HG03460 (cell line): ENCODE results near the gene TRIM4.
"Not testable (repeated sequence)": the region's sequence is repeated elsewhere in the genome, so short reads cannot be mapped to it uniquely, and the experiment has no call there.

Experiments
- ATAC-seq: cut with Tn5 transposase; IDR thresholded peaks from one replicate; pipeline ENCODE4 v1.9.1; 2021; ENCODE audit not compliant: unreplicated experiment

The TRIM4 gene

DNA sequence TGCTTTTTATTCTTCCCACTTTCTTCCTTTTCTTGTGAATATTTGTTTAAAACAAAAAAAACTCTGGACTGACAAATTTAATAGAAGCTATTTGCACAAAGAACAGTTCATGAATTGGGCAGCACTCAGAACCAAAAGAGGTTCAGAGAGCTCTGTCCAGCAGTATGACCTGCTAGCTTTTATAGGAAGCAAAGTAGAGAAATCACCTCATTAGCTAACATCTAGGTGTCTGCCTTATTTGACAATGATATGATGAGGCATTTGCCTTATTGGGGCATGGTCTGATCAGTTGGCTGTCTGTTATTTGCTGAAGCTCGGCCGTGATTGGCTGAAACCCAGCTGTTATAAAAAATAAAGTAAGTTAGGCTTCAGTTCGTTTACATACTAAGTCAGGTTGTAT is 819 bp upstream of the TRIM4 start:
- ATAC-seq: no peak

DNA sequence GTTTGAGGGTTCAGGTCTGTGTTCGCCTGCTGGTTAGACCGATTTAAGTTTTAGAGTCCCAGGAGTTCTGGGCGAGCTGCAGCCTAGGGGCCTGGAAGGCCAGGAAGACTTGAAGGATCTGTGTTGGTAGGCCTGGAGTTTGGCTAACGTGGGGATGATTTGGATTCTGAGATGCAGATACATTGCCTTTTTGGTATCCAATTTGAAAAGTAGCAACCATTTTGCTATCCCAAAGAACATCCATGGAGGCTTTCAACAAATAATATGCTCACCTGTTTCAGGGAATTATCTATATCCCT is 433 bp upstream of the TRIM4 start:
- ATAC-seq: no peak

DNA sequence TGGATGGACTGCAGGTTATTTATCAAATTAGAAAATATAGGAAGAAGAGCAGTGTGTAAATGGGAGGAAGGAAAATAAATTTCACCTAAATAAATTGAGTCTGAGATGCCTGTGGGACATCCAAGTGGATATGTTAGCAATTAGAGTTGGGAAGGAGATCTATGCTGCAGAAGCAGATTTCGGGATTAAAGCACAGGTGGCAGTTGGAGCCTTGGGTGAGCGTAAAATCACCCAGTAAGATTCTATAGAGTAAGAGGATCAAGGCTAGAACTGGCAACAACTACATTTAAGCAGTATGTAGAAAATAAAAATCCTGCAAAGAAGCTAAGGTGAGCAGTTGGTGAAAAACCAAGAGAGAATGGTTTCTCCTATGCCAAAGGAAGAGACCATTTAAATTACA is 8.4 kb downstream of the TRIM4 start:
- ATAC-seq: no peak

DNA sequence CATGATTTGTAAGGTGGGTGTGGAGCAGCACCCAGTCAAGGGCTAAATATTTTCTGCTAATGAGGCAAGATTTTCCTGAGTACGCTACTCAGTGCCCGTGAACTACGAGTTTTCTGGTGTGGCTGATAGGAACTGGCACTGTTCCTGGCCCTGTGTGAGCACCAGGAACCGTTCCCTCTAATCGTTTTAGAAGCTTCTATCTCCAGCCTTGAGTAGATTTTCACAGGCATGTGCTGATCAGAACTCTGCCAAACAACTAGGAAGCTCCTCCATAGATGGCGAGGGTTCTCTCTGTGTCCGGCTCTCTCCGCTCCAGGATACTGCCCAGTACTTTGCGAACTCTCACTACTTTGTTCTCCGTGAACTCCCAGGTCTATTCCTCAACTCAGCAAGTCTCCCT is 17.7 kb downstream of the TRIM4 start:
- ATAC-seq: no peak

DNA sequence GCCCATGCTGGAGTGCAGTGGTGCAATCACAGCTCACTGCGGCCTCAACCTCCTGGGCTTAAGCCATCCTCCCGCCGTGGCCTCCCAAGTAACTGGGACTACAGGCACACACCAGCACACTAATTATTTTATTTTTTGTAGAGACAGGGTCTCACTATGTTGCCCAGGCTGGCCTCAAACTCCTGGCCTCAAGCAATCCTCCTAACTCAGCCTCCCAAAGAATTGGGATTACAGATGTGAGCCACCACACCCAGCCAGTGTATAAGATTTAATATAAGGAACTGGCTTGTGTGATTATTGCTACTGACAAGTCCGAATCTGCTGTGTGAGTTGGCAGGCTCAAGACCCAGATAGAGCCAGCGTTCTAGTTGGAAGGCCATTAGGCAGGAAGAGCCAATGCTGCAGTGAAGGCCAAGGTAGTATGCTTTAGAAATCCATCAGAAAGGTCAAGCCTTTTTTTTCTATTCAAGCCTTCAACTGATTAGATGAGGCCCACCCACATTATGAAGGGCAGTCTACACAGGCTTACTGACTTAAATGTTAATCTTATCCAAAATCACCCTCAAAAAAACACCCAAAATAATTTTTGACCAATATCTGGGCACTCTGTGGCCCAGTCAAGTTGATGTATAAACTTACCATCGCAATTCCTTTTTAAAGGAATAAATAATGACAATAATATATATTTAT is 19.4 kb downstream of the TRIM4 start:
- ATAC-seq: no peak

DNA sequence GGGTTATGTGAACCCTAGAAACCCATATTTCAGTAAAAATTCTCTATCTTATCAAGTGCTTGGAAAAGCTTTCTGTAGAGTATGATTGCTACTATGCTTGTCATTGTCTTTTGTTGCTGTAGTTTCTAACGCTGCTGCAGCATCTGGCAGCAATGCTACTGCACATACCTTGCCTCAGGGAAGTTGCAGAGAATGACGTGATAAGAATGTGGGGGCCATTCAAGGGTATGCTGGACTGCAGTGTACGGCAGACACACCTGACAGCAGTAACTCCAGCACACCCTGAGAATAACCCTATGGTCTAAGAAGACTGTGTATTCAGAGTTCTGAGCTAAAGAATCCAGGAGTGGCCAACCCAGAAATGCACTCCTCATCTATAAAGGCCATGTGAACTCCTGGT is 20.5 kb downstream of the TRIM4 start:
- no peak for ATAC-seq

DNA sequence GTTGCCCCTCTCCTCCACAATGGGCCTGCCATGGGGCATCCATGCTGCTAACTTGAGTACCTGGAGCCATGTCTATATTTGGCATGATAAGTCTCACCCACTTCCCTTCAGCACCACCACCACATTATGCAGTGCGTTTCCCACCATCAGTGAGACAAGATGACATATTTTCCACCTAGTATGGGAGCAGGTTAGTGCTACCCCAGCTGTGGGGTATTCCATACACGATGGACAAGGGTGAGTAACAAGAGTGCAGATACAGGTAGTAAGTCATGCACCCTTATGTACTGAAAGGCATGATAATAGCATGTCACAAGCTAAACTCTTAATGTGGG is 21.3 kb downstream of the TRIM4 start:
- no peak for ATAC-seq

DNA sequence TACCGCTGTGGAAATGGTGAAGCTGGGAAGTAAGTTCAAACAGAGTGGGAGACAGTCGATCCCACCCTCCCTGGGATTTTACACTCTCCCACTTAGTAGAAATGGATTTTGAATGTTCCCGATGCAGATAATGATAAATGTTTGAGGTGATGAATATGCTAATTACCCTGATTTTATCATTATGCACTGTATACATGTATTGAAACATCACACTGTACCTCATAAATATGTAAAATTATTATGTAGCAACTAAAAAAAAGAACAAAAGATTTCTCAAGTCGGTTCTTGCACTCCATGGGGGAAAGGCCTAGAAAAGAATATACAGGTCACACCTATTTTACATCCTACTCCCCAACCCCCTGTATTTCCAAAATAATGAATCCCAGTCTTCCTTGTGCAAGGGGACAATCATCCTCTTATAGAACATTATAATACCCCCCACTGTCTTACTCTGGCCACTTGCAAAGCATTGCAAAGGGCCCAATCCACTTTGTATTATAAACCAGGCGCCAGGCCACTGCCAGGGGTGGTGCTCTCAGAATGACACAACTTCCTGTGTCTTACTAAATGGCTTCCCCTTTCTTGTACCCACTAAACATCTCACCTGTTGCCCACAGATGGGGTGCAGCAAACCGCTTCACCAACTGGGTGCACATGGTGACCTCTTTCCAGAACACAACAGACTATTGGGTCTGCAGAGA is 21.9 kb downstream of the TRIM4 start:
- ATAC-seq: no peak

DNA sequence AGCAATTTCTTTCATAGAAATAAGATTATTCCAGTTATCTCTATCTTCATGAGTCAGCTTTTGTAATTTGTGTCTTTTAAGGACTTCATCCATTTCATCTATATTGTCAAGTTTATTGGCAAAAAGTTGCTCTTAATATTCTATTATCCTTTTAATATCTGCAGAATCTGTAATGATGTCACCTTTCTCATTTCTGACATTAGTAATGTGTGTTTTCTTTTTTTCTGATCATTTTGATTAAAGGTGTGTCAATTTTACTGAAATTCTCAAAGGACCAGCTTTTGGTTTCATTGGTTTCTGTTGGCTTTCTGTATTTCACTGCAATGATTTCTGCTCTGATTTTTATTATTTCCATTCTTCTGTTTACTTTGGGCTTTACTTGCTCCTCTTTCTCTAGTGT is 24.6 kb downstream of the TRIM4 start:
- ATAC-seq: no peak

DNA sequence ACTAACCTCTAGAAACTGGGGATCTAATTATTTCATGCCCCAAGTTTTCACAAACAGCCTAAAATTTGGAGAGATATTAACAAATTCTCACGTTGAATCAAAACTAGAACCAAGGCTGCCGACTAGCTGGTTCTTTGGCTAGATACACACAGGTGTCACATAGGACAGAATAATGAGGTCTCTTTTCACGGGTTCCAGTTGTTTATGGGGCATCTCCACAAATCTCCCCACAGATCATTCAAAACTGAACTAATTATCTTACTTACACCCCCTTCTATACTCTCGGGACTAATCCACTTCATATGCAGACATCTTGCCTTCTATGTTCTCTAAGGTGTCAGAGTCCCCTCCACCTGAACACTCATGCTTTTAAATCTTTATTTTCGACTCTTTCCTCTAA is 26.1 kb downstream of the TRIM4 start:
- ATAC-seq: no peak

DNA sequence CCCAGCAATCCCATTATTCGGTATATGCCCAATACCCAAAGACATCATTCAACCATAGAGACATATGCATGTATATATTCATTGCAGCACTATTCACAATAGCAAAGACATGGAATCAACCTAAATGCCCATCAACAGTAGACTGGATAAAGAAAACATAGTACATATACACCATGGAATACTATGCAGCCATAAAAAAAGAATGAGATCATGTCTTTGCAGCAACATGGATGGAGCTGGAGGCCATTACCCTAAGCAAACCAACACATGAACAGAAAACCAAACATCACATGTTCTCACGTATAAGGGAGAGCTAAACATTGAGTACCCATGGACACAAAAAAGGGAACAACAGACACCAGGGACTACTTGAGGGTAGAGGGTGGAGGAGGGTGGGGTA is 29.0 kb downstream of the TRIM4 start:
- not testable (repeated sequence) for ATAC-seq

DNA sequence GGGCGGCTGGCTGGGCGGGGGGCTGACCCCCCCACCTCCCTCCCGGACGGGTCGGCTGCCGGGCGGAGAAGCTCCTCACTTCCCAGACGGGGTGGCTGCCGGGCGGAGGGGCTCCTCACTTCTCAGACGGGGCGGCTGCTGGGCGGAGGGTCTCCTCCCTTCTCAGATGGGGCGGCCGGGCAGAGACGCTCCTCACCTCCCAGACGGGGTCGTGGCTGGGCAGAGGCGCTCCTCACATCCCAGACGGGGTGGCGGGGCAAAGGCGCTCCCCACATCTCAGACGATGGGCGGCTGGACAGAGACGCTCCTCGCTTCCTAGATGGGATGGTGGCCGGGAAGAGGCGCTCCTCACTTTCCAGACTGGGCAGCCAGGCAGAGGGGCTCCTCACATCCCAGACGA is 31.0 kb downstream of the TRIM4 start:
- not testable (repeated sequence) for ATAC-seq

DNA sequence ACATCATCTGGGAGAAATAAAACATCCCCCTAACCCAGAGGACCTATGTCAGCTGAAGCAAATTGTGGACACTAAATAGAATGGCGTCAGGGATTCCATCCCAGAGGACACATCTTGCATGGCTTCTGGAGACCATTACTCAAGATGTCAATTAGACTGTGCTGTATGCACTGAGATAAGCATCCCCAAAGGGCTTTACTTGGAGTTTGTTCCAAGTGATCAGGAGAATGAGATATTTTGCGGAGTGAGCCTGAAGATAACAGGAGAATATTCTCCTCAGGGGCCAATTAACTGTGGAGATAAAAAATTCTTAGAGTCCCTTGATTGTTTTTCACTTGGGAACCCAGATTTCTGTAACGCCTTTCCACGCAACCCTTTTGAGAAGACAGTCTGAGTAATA is 38.0 kb downstream of the TRIM4 start:
- ATAC-seq: no peak

DNA sequence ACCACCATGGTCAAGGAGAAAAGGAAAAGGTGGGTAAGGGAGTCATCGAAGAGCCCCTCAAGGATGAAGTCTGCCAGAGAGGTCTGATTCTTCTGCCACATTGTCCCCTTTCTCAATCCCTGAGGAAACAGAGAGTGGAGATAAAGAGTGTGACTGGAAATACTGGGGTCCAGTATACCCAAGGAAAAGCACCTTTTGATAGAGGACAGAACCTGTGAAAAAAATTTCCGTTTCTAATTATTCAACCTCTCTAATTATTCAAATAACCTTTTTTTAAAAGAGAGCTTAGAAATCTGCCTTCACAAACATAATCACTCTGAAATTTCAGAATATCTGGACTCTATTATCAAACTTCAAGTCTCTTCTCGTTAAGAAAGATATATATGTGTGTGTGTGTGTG is 42.4 kb downstream of the TRIM4 start, which contains the start of gene OR2AE1:
OR2AE1 (minus strand) TSS at position 101 of the 400 bp plus-strand sequence; CDS start at position 101, 0 bp downstream.
- ATAC-seq: no peak

DNA sequence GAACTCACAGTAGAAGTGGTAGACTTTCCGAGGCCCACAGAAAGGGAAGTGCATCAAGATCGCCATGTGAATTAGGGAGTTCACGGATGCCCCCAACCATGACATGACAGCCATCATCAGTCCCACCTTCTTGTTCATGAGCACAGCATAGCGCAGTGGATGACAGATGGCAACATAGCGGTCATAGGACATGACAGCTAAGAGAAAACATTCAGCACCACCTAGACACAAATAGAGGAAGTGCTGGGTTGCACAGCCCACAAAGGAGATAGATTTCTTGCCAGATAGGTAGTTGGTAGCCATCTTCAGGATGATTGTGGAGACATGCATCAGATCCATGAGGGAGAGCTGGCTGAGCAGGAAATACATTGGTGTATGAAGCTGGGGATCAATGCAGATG is 42.8 kb downstream of the TRIM4 start:
- no peak for ATAC-seq

DNA sequence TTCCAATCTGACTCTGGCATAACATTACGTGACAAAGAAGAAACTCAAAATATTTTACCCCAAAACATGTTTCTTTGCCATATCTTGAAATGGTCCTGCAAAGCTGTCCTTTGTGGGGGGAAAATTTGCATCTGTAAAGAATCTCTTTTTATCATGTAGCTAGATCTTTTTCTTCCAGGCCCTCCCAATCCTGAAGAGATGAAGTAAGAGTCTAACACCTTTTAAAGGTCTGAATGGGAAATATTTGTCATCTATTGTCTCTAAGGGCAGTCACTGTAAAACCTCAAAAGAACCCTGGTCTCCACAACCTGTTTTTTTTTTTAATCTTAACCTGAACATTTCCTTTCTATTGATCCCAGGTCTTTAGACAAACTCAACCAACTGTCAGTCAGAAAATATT is 51.1 kb downstream of the TRIM4 start:
- no peak for ATAC-seq

DNA sequence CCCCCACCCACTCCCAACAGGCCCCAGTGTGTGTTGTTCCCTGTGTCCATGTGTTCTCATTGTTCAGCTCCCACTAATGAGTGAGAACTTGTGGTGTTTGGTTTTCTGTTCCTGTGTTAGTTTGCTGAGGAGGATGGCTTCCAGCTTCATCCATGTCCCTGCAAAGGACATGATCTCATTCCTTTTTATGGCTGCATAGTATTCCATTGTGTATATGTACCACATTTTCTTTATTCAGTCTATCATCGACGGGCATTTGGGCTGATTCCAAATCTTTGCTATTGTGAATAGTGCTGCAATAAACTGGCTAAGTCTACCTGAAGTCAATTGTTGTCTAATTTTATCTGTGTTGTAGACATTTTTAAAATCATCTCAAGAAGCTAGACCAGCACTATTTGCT is 51.9 kb downstream of the TRIM4 start:
- not testable (repeated sequence) for ATAC-seq

DNA sequence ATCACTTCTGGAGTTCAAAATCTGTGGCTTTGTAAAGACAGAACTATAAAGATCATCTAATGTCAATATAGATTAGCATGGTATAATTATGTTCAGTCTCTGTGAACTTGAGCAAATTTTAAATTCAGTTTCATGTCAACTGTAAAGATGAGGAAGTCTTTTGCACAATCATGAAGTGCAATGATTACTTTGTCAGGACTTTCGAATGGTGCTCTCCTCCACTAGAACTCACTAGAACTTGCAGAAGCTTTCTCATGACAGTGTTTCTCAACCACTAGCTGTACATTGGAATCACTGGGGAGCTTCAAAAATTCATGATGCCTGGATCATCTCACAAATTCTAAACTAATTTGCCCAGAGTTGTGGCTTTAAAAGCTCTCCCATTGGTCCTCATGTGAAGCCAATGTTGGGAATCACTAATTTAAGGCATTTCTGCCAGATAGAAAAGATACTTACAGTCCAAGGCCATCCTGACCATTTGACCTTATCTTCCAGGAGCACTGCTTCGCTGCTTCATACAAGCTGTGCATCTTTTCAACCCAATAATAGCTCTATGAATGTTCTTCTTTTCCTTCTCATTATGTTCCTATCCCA is 55.4 kb downstream of the TRIM4 start:
- no peak for ATAC-seq

DNA sequence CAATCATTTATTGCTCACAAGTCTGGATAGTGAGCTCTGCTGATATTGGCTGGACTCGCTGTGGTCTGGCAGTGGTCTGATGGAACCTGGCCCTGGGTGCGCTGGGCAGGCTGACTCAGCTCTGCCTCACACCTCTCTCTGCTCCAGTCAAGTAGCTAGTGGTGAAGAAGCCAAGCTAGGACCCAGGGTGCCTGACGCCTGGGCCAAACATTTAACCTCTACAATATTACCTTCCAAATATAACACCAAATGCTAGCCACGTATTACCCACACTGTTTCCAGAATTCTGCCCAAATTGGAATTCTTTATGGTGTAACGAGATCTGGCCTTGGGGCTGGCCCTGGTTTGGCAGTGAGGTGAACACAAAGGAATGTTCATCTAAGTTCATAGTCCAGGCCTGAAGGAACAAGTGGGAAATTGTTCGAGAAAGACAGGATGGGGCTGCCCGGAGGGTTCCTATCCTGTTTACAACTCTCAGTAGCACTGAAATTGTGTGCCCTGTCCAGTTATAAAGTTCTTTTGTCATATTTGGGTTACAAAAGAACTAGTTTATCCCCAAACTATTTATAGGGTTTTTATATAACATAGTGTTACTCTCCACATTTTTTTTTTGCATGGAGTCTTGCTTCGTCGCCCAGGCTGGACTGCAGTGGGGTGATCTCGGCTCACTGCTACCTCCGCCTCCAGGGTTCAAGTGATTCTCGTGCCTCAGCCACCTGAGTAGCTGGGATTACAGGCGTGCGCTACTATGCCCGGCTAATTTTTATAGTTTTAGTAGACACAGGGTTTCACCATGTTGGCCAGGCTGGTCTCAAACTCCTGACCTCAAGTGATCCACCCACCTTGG is 58.8 kb downstream of the TRIM4 start:
- no peak for ATAC-seq

DNA sequence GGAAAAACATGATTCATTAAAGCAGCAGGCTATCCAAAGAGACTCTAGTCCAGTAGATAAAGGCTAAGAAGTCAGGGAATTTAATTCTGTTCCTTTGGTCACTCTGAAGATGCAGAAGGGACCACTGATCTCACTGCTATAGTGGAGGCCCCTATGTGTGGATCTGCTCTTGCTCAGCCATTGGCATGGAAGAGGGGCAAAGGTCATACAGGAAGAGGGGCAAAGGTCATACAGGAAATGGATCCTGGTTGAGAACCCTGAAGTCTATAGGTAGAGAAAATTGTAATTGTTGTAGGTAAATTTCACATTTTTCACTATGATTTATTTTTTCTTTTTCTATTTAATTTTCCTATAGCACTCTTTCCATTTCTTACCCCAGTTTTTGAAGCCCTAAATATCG is 64.1 kb downstream of the TRIM4 start:
- ATAC-seq: no peak

DNA sequence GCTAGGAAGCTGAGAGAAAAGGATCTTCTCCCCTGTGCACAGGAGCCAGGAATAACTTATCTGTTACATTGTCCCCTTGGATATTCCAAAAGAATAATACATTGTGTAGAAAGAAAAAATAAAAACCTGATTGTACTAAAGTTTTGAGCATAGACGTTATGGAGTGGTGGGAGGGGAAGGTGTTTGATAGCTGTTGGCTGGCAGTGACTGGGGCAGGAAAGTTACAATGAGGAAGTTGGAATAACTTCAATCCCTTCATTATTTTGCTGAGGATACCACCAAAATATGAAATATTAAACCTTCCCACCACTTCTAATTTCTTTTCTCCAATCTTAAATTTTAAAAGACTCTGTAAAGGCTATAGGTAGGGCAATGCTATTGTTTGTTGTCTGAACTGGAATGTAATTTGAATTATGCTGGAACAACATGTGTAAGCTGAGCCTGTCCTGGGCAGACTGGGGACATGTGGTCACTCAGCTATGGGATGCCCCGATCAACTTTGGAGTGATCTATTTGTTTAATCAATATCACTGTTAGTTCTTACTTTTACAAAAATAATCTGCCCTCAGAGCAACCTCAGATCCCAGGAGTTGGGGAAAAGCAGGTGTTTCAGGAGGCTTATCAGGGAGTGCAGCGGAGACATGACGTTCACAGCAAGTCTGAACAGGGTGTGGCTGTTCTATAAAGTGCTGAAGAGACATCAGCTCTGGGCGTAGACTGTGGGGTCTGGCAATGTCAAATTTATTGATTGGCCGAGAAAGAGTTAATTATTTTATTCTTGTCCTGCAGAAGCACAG is 70.7 kb downstream of the TRIM4 start:
- no peak for ATAC-seq
